Measurements from ENCODE around the gene FAM89B.
"Not testable (repeated sequence)": the region's sequence is repeated elsewhere in the genome, so short reads cannot be mapped to it uniquely, and the experiment has no call there.

Gene FAM89B

GRCh38 chr11:65556470-65557279 lies 15.7 kb upstream of the FAM89B start:
- no peak for DNase-seq (ENCODE audit: low read depth in 2 of 2)

GRCh38 chr11:65557280-65558001 lies 14.9 kb upstream of the FAM89B start:
- DNase-seq (ENCODE audit: low read depth in 2 of 2), result no peak

DNA sequence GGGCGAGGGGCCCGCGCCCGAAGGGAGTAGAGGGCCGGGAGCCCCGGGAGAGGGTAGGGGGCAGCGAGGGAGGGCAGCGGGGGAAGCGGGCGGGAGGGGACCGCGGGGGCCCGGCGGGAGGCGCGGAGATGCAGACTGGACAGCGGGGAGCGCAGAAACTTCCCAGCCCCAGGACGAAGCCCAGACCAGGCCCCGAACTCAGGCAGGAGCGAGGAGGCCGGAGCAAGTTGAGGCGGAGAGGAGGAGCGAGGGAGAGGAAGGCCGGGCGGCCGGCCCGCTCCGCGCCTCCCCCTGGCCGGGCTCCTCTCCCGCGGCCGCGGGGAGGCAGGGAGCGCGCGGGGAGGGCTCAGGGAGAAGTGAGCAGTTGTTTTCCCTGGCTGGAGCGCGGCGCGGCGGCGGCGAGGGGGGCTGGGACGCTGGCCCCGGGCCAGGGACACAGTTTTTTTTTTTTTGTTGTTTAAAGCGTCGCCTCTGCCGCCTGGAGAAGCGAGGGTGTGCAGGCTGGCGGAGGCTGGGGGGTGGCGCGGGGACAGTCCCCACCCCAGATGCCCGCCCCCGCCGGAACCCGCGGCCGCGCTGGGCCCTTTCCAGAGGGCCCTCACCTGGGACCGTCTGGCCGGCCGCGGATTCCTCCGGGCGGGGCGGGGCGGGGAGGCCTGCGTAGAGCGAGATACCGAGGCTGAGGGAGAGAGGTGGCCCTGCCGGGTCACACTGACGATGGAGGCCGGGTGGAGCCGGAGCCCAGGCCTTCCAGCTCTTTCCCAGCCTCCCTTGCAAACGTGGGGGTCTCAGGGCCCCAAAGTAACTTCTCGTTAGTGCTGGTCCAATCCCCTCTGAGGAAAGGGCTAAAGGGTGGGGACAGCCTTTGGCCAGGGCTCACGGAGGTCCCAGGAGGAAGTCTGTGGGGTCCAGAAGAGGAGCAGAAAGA lies 14.1 kb upstream of the FAM89B start, which contains the start of gene LTBP3:
TSS of gene LTBP3 (minus strand) at position 358 of the 928 bp plus-strand sequence. CDS start 400 bp downstream, outside the sequence.
- DNase-seq (ENCODE audit: low read depth in 2 of 2), result no peak

DNA sequence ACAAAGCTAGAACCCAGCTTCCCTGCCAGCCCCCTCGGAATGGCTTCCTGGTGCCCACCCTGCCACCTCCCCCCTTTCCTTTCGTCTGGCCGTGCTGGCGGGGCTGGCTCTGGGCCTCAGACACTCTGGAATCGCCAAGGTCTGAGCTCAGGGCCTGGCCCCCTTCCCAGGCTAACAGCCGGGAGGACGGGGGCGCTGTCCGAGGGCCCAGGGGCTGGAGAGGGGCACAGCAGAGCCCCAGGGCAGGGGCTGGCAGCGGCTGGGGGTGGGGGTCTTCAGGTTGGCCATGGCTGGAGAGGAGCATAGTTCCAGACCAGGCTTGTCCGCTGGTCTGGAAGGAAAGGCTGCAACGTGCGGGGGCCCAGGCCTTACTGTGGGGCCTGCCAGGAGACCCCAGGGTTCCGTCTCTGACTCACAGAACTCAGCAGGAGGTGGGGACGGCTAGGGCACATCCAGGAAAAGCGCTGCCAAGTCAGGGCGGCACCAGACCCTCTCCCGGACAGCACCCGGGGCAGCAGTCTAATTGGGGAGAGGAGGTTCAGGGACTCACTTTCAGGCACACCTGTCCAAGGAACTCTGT lies 13.3 kb upstream of the FAM89B start:
- no peak for DNase-seq (ENCODE audit: low read depth in 2 of 2)

DNA sequence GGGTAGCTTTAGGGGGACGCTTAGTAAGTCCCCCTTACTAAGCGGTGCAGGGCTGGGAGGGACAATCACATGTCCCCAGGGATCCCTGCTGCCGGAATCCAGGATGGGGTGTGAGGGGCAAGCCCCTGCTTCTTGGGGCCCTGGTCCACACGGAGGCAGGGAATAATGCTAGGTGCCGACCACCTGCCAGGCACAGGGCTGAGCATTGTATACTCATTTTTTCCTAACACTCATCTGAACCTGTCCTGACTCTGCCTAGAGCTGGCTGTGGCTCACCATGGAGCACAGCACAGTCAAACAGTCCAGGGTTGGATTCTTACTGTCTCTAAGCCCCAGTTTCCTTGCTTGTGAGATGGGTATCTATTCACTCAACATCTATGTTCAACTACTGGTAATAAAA lies 12.8 kb upstream of the FAM89B start:
- DNase-seq (ENCODE audit: low read depth in 2 of 2), result no peak

DNA sequence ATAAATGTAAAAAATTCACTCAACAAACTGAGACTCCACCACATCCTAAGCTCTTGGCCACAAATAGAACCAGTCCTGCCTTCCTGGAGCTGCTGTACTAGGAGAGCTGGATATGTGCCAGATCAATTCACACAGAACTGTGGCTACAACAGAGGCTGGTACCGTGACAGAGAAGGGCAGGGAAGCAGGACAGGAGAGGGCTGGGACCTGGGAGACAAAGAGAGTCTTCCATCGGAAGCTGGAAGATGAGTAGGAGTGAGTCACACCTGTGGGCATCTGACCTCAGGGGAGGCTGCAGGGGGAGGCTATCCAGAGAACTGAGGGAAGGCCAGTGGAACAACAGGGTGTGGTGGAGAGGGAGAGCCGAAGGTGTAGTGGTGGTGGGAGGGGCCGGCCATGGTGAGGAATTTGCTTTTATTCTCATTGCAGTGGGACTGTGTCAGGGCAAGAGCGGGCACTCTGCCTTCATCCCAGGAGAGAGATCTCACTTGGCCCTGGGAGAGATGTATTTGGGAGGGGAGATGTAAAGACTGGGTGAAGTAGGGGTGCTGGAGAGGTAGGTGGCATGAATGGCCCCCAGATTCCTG lies 12.3 kb upstream of the FAM89B start:
- DNase-seq (ENCODE audit: low read depth in 2 of 2), result no peak

DNA sequence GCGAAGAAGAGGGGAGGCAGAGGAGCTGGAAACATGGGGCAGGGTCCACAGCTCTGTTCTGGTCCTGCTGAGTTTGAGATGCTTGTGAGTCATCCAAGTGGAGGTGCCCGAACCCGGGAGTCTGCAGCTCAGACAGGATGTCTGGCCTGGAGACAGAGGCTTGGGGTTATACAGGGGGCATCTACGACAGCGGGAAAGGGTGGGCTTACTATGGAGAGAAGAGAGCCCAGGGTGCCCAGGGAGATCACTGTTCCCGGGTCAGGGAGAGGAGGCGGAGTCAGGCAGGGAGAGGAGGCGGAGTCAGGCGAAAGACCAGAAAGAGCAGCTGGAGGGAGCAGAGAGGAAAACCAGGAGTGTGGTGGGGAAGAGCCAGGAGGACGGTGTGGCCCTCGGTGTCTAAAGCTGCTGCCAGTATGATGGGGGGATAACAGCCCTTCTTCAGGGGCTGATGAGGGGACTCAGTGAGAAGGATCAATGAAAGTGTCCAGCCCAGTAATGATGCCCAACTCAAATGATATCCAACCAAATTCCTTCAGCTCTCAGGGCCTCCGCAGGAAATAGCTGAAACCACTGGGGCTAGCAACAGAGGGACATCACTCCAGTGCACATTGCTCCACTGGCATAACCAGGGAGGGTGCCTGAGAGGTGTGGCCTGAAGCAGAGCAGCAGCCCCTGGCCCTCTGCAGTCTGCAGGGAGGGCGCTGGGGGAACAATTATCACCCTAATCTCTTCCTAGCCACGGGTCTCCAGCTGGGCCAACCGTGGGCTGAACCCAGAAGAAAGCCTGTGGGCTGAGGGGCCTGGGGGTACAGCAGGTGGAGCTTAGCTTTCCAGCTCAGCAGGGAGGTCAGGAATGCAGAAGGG lies 11.6 kb upstream of the FAM89B start:
- DNase-seq (ENCODE audit: low read depth in 2 of 2), result no peak

DNA sequence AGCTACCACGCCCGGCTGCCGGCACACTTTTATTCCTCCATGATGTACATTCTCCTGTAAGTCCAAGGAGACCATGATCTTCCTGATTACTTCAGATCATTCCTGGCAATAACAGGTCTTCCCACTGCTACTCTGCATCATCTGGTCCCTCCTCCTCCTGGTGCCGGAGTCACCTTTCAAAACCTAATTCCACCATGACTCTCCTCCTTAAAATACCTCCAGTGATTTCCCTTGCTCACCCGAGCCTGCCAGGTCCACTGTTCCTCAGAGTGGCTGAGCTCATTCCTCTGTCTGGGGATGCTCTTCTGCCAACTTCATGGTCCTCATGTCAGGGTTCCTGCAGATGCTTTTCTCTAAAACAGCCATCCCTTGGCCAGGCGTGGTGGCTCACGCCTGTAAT lies 10.3 kb upstream of the FAM89B start:
- no peak for DNase-seq (ENCODE audit: low read depth in 2 of 2)

GRCh38 chr11:65562788-65563187 lies 9.6 kb upstream of the FAM89B start:
- DNase-seq (ENCODE audit: low read depth in 2 of 2), result no peak

DNA sequence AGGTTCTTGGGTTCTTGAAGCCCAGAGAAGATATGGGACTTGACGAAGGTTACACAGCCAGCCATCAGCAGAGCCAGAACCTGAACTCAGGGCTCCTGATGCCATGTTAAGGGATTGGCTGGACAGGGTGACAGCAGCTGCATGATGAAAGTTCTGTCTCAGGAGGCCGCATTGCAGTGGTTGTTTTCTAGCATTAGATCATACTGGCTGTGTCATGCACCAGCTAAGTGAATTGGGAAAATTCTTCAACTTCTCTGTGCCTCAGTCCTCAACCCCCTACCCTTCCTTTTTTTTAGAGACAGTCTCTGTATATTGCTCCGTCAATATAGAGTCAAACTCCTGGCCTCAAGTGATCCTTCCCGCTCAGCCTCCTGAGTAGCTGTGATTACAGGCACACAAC lies 8.7 kb upstream of the FAM89B start:
- DNase-seq (ENCODE audit: low read depth in 2 of 2), result no peak

DNA sequence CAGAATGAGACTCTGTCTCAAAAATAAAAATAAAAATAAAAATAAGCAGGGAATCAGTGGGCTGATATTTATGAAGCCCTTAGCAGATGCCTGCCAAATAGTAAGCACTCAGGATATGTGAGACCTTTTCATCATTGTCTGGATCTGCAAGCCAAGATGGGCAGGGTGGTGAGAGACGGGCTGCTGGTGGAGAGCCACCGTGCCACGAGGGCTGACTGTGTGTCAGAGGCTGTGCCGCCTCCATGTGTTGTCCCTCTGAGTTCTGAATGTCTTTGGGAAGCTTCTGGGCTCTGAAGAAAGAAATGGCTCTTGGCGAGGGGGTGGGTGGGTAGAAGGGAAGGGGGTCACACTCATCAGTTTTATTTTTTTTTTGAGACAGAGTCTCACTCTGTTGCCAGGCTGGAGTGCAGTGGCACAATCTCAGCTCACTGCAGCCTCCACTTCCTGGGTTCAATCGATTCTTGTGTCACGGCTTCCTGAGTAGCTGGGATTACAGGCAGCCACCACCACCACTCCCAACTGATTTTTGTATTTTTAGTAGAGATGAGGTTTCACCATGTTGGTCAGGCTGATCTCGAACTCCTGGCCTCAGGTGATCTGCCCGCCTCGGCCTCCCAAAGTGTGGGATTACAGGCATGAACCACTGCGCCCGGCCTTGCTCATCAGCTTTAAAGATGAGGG lies 7.3 kb upstream of the FAM89B start:
- DNase-seq (ENCODE audit: low read depth in 2 of 2), result not testable (repeated sequence)

DNA sequence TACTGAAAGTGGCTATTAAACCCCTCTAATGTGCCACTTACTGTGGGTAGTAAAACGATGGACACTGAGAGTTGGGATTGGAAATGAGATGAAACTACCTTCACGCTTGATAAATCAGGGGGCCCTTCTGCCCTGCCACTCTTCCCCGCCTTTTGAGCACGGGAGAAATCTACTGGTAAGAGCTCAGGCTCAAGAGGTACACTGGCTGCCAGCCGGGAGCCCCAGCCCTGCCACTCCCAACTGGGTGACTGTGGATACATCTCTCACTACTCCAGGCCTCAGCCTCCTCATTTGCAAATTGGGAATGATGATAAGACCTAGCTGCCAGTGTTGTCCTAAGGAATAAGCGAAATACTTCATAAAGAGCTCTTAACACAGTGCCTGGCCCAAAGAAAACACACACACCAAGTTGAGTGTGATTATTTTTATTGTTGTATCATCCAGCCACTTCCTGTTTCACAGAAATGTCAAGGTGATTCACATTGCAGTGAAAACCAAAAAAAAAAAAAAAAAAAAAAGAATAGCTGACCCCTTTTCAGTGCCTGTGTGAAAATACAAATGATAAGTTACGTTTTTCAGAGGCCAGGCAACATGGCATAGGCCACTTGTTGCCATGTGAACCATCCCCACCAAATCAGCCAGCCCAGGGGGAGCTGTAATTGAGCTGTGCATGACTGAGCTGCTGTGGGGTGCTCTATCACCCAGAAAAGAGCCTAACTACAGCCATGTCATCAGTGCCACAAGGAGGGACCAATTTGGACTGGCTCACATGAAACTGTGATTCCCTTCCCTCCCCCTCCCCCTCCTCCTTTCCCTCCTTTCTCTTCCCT lies 6.5 kb upstream of the FAM89B start:
- no peak for DNase-seq (ENCODE audit: low read depth in 2 of 2)

GRCh38 chr11:65569164-65569972 lies 3.0 kb upstream of the FAM89B start:
- no peak for DNase-seq (ENCODE audit: low read depth in 2 of 2)

GRCh38 chr11:65569973-65570918 lies 2.1 kb upstream of the FAM89B start, which contains the start of gene ZNRD2:
Gene ZNRD2 (plus strand): TSS chr11:65570477. CDS start chr11:65570492, 15 bp downstream.
- peak; percentile 96 to 98 for DNase-seq (ENCODE audit: low read depth in 2 of 2)

DNA sequence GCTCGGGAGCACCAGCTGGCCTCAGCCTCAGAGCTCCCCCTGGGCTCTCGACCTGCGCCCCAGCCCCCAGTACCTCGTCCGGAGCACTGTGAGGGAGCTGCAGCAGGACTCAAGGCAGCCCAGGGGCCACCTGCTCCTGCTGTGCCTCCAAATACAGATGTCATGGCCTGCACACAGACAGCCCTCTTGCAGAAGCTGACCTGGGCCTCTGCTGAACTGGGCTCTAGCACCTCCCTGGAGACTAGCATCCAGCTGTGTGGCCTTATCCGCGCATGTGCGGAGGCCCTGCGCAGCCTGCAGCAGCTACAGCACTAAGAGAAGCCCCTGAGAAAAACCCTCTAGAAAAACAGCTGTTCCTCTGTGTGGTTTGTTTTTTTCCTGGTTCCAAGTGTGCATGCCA lies 918 bp upstream of the FAM89B start:
- no peak for DNase-seq (ENCODE audit: low read depth in 2 of 2)

DNA sequence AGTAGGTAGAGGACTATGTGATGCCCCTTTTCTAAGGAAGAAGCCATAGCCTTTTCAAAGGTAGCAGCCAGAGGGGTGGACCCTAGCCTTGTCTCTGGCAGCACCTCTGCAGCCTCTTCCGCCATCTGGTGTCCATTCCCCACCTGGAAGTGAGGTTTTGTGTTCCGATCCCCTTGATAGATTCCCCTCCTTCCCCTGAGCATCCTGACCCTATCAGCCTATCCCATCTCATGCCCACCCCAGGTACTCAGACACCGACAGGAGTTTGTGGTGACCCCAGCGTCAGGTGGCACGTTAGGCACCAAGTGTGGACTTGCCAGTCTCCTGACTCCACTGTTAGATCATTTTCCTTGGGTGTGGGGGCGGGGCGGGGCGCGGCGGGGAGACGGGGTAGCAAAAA lies 398 bp upstream of the FAM89B start:
- DNase-seq (ENCODE audit: low read depth in 2 of 2), result no peak
